Ovary (tissue), 3 donors: ENCODE measurements around the gene SMAD5.

Experiments used
- CTCF ChIP-seq, 3 donors: fragments of 450-650 bp in 2 of 3; fragments of 200-600 bp in 1 of 3; IDR thresholded peaks; one replicate each; pipeline versions ENCODE4 v1.5.1 to v1.8.0; 2016 to 2022; ENCODE audit warnings: antibody characterized with exemption in 3 of 3, mild to moderate bottlenecking in 1 of 3
- EP300 ChIP-seq: sonication (generic); formaldehyde crosslinking; IDR thresholded peaks from one replicate; pipeline ENCODE4 v1.6.1; 2017; ENCODE audit warnings: antibody characterized with exemption
- POLR2A ChIP-seq: fragments of 450-650 bp; IDR thresholded peaks from one replicate; pipeline ENCODE4 v1.6.1; 2017; ENCODE audit warnings: antibody characterized with exemption, mild to moderate bottlenecking, moderate library complexity
- donor health status: DM: no; HTN: no; CAD: no.

- TF ChIP-seq POLR2A (no peak), CTCF (IDR thresholded peaks at IDR 0.05) (no peak), EP300 (no peak)
These were observed 54.2 kb downstream of the SMAD5 start for GRCh38 chr5:136186796-136187195.
